SIG-M5 (cell line): Measurements from ENCODE around the gene AGMO.

Source experiments
- DNase-seq: peaks from one replicate; lab custom pipeline; 2025; lab: John Stamatoyannopoulos, UW

Gene AGMO

GRCh38 chr7:15397159-15397550 lies 164.7 kb downstream of the AGMO start:
- DNase-seq, result no peak

GRCh38 chr7:15396210-15397158 lies 165.3 kb downstream of the AGMO start:
- no peak for DNase-seq

- DNase-seq, result no peak
Observed at GRCh38 chr7:15389073-15389472, 172.7 kb downstream of the AGMO start.

- DNase-seq, result no peak
Observed at GRCh38 chr7:15378494-15379145, 183.2 kb downstream of the AGMO start.

- DNase-seq, result no peak
Observed at GRCh38 chr7:15376600-15376999, 185.2 kb downstream of the AGMO start.

GRCh38 chr7:15370441-15370840 lies 191.4 kb downstream of the AGMO start:
- DNase-seq, result no peak

GRCh38 chr7:15368653-15369052 lies 193.2 kb downstream of the AGMO start:
- DNase-seq, result no peak

GRCh38 chr7:15367897-15368296 lies 193.9 kb downstream of the AGMO start:
- DNase-seq, result no peak

- DNase-seq, result no peak
Observed at GRCh38 chr7:15358112-15358511, 203.7 kb downstream of the AGMO start.

- DNase-seq, result no peak
Observed at GRCh38 chr7:15352421-15353206, 209.2 kb downstream of the AGMO start.

GRCh38 chr7:15345216-15345615 lies 216.6 kb downstream of the AGMO start:
- DNase-seq, result no peak

- DNase-seq, result no peak
Observed at GRCh38 chr7:15341817-15342216, 220.0 kb downstream of the AGMO start.

- no peak for DNase-seq
Observed at GRCh38 chr7:15336146-15336545, 225.7 kb downstream of the AGMO start.

- DNase-seq, result no peak
Observed at GRCh38 chr7:15335390-15335789, 226.4 kb downstream of the AGMO start.

GRCh38 chr7:15334536-15335263 lies 227.1 kb downstream of the AGMO start:
- DNase-seq, result no peak

GRCh38 chr7:15332956-15333355 lies 228.9 kb downstream of the AGMO start:
- no peak for DNase-seq

GRCh38 chr7:15330943-15331342 lies 230.9 kb downstream of the AGMO start:
- no peak for DNase-seq

GRCh38 chr7:15327001-15327400 lies 234.8 kb downstream of the AGMO start:
- DNase-seq, result no peak

GRCh38 chr7:15326044-15326644 lies 235.7 kb downstream of the AGMO start:
- no peak for DNase-seq

- DNase-seq, result no peak
Observed at GRCh38 chr7:15323550-15323949, 238.3 kb downstream of the AGMO start.

GRCh38 chr7:15317215-15317614 lies 244.6 kb downstream of the AGMO start:
- no peak for DNase-seq
